Myocyte (in vitro differentiated cells): ENCODE results near the gene RBM4. TPM values are rescaled to one million over a fixed set of nuclear protein-coding genes. Genes with fewer than 3 reads are reported as not detected.

Experiments
- DNase-seq: peaks from one replicate; pipeline ENCODE4 v3.0.0-alpha.2; 2012; ENCODE audit warnings: low read depth
- total RNA-seq: library from RNA; depleted of rRNA; stranded (reverse); fragments of >200 nt; gene quantifications from 2 replicates; pipeline ENCODE4 v1.2.3, GENCODE V29; 2014

Gene RBM4
- total RNA-seq, 1 donor from 2014 or later: 83.4 TPM

- peak; percentile 16 for DNase-seq
Measured at GRCh38 chr11:66688561-66689534, 50.3 kb downstream of the RBM4 start.

- DNase-seq: no peak
Measured at GRCh38 chr11:66689661-66690590, 51.4 kb downstream of the RBM4 start.

- no peak for DNase-seq
Measured at GRCh38 chr11:66691311-66691980, 52.9 kb downstream of the RBM4 start.

DNA sequence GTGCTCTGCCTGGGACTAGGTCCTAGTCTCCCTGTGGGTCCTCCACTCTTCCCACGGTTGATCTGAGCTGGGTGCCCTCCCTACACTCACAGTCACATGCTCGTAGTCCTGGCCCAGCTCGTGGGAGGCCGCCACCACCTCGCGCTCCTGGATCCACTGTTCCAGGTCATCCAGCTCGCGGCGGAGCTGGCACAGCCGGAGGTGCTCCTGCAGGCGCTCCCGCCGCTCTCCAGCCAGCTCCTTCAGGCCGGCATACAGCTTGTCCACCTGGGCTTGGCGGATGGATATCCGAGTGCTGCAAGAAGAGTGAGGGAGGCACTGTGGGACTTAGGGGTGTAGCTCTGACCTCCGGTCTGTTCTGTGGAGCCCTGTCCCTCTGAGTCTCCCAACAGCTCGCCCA is 53.9 kb downstream of the RBM4 start:
- DNase-seq: no peak

GRCh38 chr11:66692871-66693331 is 54.4 kb downstream of the RBM4 start:
- DNase-seq: no peak

- DNase-seq: no peak
Measured at GRCh38 chr11:66693356-66694055, 55.0 kb downstream of the RBM4 start.

DNA sequence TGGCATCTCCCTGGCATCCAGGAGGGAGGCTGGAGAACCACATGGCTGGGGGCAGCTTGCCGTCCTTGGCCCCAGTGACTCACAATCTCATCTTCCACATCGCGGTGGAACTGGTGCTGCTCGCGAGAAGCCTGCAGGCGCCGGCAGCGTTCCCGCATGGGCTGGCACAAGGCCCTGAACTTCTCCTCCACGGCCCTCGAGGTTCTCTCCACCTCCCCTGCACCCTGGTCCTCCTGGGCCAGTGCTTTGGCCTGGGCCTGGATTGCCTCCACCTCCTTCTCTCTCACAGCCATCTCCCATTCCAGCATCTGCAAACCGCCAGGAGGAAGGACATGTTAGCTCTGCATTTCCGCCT is 55.5 kb downstream of the RBM4 start:
- no peak for DNase-seq

GRCh38 chr11:66694732-66695207 is 56.3 kb downstream of the RBM4 start:
- peak; percentile 93 for DNase-seq

Other genes starting within 250 kb of the RBM4 start
- gene NPAS4, start 217.7 kb upstream of the RBM4 start, total RNA-seq: not detected in 2 replicates
- gene MRPL11, start 199.9 kb upstream of the RBM4 start, total RNA-seq: 23.1 and 27.9 TPM in 2 replicates
- gene PELI3, start 171.8 kb upstream of the RBM4 start, total RNA-seq: 5.5 and 9.3 TPM in 2 replicates
- 52.7 TPM in 2 replicates for gene DPP3, start 158.3 kb upstream of the RBM4 start, total RNA-seq
- 29.5 and 39.6 TPM in 2 replicates for gene BBS1, start 128.1 kb upstream of the RBM4 start, total RNA-seq
- gene ZDHHC24, start 92.7 kb upstream of the RBM4 start, total RNA-seq: 15.7 and 20.9 TPM in 2 replicates
- 0.75 and 1.5 TPM in 2 replicates for gene ACTN3, start 91.8 kb upstream of the RBM4 start, total RNA-seq
- gene CTSF, start 70.1 kb upstream of the RBM4 start, total RNA-seq: 52.8 and 73.8 TPM in 2 replicates
- gene CCDC87, start 45.6 kb upstream of the RBM4 start, total RNA-seq: 0.26 and 0.45 TPM in 2 replicates
- gene CCS, start 45.5 kb upstream of the RBM4 start, total RNA-seq: 25.8 and 26.1 TPM in 2 replicates
- gene RBM14, start 22.1 kb upstream of the RBM4 start, total RNA-seq: 28.6 and 35.8 TPM in 2 replicates
- 21.2 and 22.5 TPM in 2 replicates for gene RBM4B, start 39.2 kb downstream of the RBM4 start, total RNA-seq
- 0.78 and 1.1 TPM in 2 replicates for gene SPTBN2, start 90.5 kb downstream of the RBM4 start, total RNA-seq
- 10.5 and 12.5 TPM in 2 replicates for gene RCE1, start 204.7 kb downstream of the RBM4 start, total RNA-seq
- gene LRFN4, start 218.4 kb downstream of the RBM4 start, total RNA-seq: 117 and 129 TPM in 2 replicates